HG03135 (cell line): ENCODE results near the gene PLEKHM3.

Source experiments
- ATAC-seq: cut with Tn5 transposase; IDR thresholded peaks from one replicate; pipeline ENCODE4 v1.9.1; 2021; ENCODE audit warnings: mild to moderate bottlenecking, moderate library complexity; ENCODE audit not compliant: unreplicated experiment

The PLEKHM3 gene

DNA sequence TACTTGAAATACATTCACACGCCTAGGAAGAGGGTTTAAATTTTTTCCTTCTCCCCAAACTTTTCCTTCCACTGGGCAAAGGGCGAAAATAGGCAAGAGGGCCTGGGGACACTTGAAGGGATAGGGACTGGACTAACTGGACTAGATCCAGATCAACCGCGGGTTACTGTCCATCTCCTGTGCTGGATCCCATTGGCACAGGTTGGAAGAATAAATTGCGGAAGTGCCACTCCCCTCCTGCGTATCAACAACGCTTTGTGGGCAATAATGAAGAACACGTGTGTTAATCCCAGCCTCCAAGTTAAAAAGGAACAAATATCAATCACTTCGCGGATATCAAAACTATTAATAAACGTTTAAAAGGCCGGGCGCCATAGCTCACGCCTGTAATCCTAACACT lies 253.9 kb downstream of the PLEKHM3 start:
- ATAC-seq = no peak
